H9 (cell line): ENCODE measurements around the gene CD86. TPM values are rescaled to one million over a fixed set of nuclear protein-coding genes. Genes with fewer than 3 reads are reported as not detected.

Experiments used
- DNase-seq: peaks from one replicate; pipeline ENCODE4 v3.0.0-alpha.2; 2017
- H2AFZ ChIP-seq: one replicate; pipeline ENCODE4 v1.6.1; 2013; ENCODE audit warnings: mild to moderate bottlenecking, low read length, control low read depth, moderate library complexity
- H2AK5ac ChIP-seq: 2 replicates; pipeline ENCODE4 v1.6.1; 2013; ENCODE audit warnings: low read length, control low read depth, mixed read lengths; ENCODE audit not compliant: insufficient read length
- H2BK120ac ChIP-seq: one replicate; pipeline ENCODE4 v1.6.1; 2013; ENCODE audit warnings: low read depth, mild to moderate bottlenecking, low read length, control low read depth, inconsistent platforms; ENCODE audit not compliant: poor library complexity, severe bottlenecking
- H2BK12ac ChIP-seq: 2 replicates; pipeline ENCODE4 v1.6.1; 2013; ENCODE audit warnings: low read length, control low read depth, mixed read lengths, low read depth; ENCODE audit not compliant: insufficient read length
- H2BK15ac ChIP-seq: 2 replicates; pipeline ENCODE4 v1.6.1; 2013; ENCODE audit warnings: low read depth, low read length, control low read depth
- H2BK20ac ChIP-seq: one replicate; pipeline ENCODE4 v1.6.1; 2013; ENCODE audit warnings: low read depth, mild to moderate bottlenecking, low read length, control low read depth, inconsistent platforms; ENCODE audit not compliant: poor library complexity, severe bottlenecking
- H2BK5ac ChIP-seq: 2 replicates; pipeline ENCODE4 v1.6.1; 2013; ENCODE audit warnings: low read length, control low read depth, mixed read lengths; ENCODE audit not compliant: insufficient read length
- H3K14ac ChIP-seq: 2 replicates; pipeline ENCODE4 v1.6.1; 2013; ENCODE audit warnings: low read length, control low read depth; ENCODE audit not compliant: insufficient read depth
- H3K18ac ChIP-seq: 2 replicates; pipeline ENCODE4 v1.6.1; 2013; ENCODE audit warnings: low read depth, mild to moderate bottlenecking, mixed read lengths, low read length, control low read depth; ENCODE audit not compliant: insufficient read length
- H3K23ac ChIP-seq: 2 replicates; pipeline ENCODE4 v1.6.1; 2013; ENCODE audit warnings: low read length, control low read depth, mixed read lengths, low read depth; ENCODE audit not compliant: insufficient read length
- H3K23me2 ChIP-seq: 2 replicates; pipeline ENCODE4 v1.6.1; 2013; ENCODE audit warnings: low read depth, mild to moderate bottlenecking, mixed read lengths, low read length, control low read depth; ENCODE audit not compliant: insufficient read length, poor library complexity, severe bottlenecking
- H3K27ac ChIP-seq: 2 replicates; pipeline ENCODE4 v1.5.1; 2013; ENCODE audit warnings: low read length, control low read depth, mixed read lengths, low read depth; ENCODE audit not compliant: insufficient read length
- H3K27me3 ChIP-seq: 2 replicates; pipeline ENCODE4 v1.6.1; 2013; ENCODE audit warnings: low read length, control low read depth, inconsistent platforms; ENCODE audit not compliant: insufficient read depth
- H3K4ac ChIP-seq: 2 replicates; pipeline ENCODE4 v1.6.1; 2013; ENCODE audit warnings: low read depth, mild to moderate bottlenecking, control low read depth, inconsistent platforms, low read length, moderate library complexity
- H3K4me1 ChIP-seq: 2 replicates; pipeline ENCODE4 v1.6.1; 2013; ENCODE audit warnings: low read length, control low read depth, inconsistent platforms; ENCODE audit not compliant: insufficient read depth
- H3K4me2 ChIP-seq: 2 replicates; pipeline ENCODE4 v1.6.1; 2013; ENCODE audit warnings: low read length, control low read depth, mixed read lengths; ENCODE audit not compliant: insufficient read length, insufficient read depth
- H3K56ac ChIP-seq: 2 replicates; pipeline ENCODE4 v1.6.1; 2013; ENCODE audit warnings: low read depth, mild to moderate bottlenecking, mixed read lengths, low read length, control low read depth; ENCODE audit not compliant: insufficient read length
- H3K79me1 ChIP-seq: 2 replicates; pipeline ENCODE4 v1.6.1; 2013; ENCODE audit warnings: low read depth, mild to moderate bottlenecking, moderate library complexity, low read length, control low read depth, inconsistent platforms; ENCODE audit not compliant: insufficient read depth, poor library complexity, severe bottlenecking
- H3K79me2 ChIP-seq: 2 replicates; pipeline ENCODE4 v1.6.1; 2013; ENCODE audit warnings: low read length, control low read depth, inconsistent platforms; ENCODE audit not compliant: insufficient read depth
- H3K9ac ChIP-seq: 2 replicates; pipeline ENCODE4 v1.6.1; 2013; ENCODE audit warnings: low read length, control low read depth, mixed read lengths; ENCODE audit not compliant: insufficient read length; ENCODE audit errors: extremely low read depth
- H3K9me3 ChIP-seq: one replicate; pipeline ENCODE4 v1.6.1; 2013; ENCODE audit warnings: low read depth, low read length, inconsistent platforms; ENCODE audit not compliant: control insufficient read depth
- H3T11ph ChIP-seq: one replicate; pipeline ENCODE4 v1.6.1; 2013; ENCODE audit warnings: mild to moderate bottlenecking, low read length, control low read depth, inconsistent platforms
- H4K20me1 ChIP-seq: one replicate; pipeline ENCODE4 v1.6.1; 2013; ENCODE audit not compliant: control insufficient read depth, insufficient read length, insufficient read depth
- H4K5ac ChIP-seq: 2 replicates; pipeline ENCODE4 v1.6.1; 2013; ENCODE audit warnings: low read depth, mild to moderate bottlenecking, mixed read lengths, low read length, control low read depth; ENCODE audit not compliant: insufficient read length
- H4K8ac ChIP-seq: replicated peaks from 2 replicates; pipeline ENCODE4 v1.6.1; 2013; ENCODE audit warnings: low read length, control low read depth, mixed read lengths, low read depth; ENCODE audit not compliant: insufficient read length
- H4K91ac ChIP-seq: 2 replicates; pipeline ENCODE4 v1.6.1; 2013; ENCODE audit warnings: low read depth, mild to moderate bottlenecking, moderate library complexity, mixed read lengths, low read length, control low read depth; ENCODE audit not compliant: insufficient read length
- H3K27ac Mint-ChIP-seq, 3 experiments: 2 replicates in 2 of 3; 3 replicates in 1 of 3; pipeline ENCODE4 v1.8.0; 2020 to 2021; ENCODE audit warnings: mixed read lengths in 3 of 3, mild to moderate bottlenecking in 1 of 3, moderate library complexity in 1 of 3
- H3K27me3 Mint-ChIP-seq: 2 replicates; pipeline ENCODE4 v1.8.0; 2021; ENCODE audit warnings: low read depth, mild to moderate bottlenecking, moderate library complexity, mixed read lengths
- H3K36me3 Mint-ChIP-seq, 3 experiments: 2 replicates in 2 of 3; 3 replicates in 1 of 3; pipeline ENCODE4 v1.8.0; 2020 to 2021; ENCODE audit warnings: low read depth in 3 of 3, mixed read lengths in 3 of 3; ENCODE audit not compliant: insufficient read depth in 1 of 3
- H3K4me1 Mint-ChIP-seq, 2 experiments: 2 replicates each; pipeline ENCODE4 v1.8.0; 2020; ENCODE audit warnings: mixed read lengths in 2 of 2
- H3K4me3 Mint-ChIP-seq, 2 experiments: 2 replicates in 1 of 2; 3 replicates in 1 of 2; pipeline ENCODE4 v1.8.0; 2020 to 2021; ENCODE audit warnings: mild to moderate bottlenecking in 2 of 2, mixed read lengths in 2 of 2, moderate library complexity in 1 of 2
- H3K9me3 Mint-ChIP-seq, 2 experiments: 2 replicates in 1 of 2; 3 replicates in 1 of 2; pipeline ENCODE4 v1.8.0; 2020; ENCODE audit warnings: mild to moderate bottlenecking in 2 of 2, mixed read lengths in 2 of 2, moderate library complexity in 1 of 2
- CTCF ChIP-seq: fragments of 200-600 bp; sonication (generic); conservative IDR thresholded peaks from 3 replicates; pipeline ENCODE4 v1.8.0; 2021; ENCODE audit warnings: antibody characterized with exemption, mild to moderate bottlenecking
- WGBS: extraction: QIAGEN DNeasy Blood & Tissue Kit; methylation state at CpG from one replicate; pipeline ENCODE4 v1.1.7; 2013; ENCODE audit warnings: missing lambda C conversion rate, low lambda C conversion rate, mixed read lengths; ENCODE audit not compliant: insufficient read length; ENCODE audit errors: extremely low coverage; 5-methylcytosine and 5-hydroxymethylcytosine counted together
- total RNA-seq: library from RNA; stranded (reverse); gene quantifications from 2 replicates; pipeline ENCODE4 v1.2.1, GENCODE V29; 2021

CD86 gene
- total RNA-seq, 1 experiment from 2014 or later, result not detected

GRCh38 chr3:122148941-122149627, 93.9 kb downstream of the CD86 start:
- no peak overlapping the region for H3T11ph ChIP-seq
- no peak overlapping the region for H3K56ac ChIP-seq
- no peak overlapping the region for H4K8ac ChIP-seq
- H3K9ac ChIP-seq, result no peak overlapping the region
- no peak overlapping the region for H2AFZ ChIP-seq
- H3K27ac ChIP-seq, result no peak overlapping the region
- no peaks in the 10 kb centered on the region for H3K23me2 ChIP-seq
- Mint-ChIP-seq H3K27ac (no peak overlapping the region), H3K9me3 (peaks cover 10 to 15% of the 10 kb centered on the region in 2 experiments), H3K4me3 (no peak overlapping the region), H3K27me3 (no peaks in the 10 kb centered on the region), H3K4me1 (no peaks in the 10 kb centered on the region), H3K36me3 (no peaks in the 10 kb centered on the region; a peak in 1 of 7 replicates)
- H2BK120ac ChIP-seq, result no peak overlapping the region
- H3K9me3 ChIP-seq, result no peaks in the 10 kb centered on the region
- WGBS, result no CpG with 5 or more reads among the region's 2 CpGs
- no peak overlapping the region for H4K5ac ChIP-seq
- no peaks in the 10 kb centered on the region for H3K79me1 ChIP-seq
- no peak overlapping the region for H3K4me2 ChIP-seq
- H3K4ac ChIP-seq, result no peak overlapping the region
- DNase-seq, result no peak
- H3K27me3 ChIP-seq, result no peaks in the 10 kb centered on the region
- no peaks in the 10 kb centered on the region for H4K20me1 ChIP-seq
- H3K14ac ChIP-seq, result no peak overlapping the region
- H2BK5ac ChIP-seq, result no peak overlapping the region
- no peak overlapping the region for H2AK5ac ChIP-seq
- H3K79me2 ChIP-seq, result no peaks in the 10 kb centered on the region
- no peak overlapping the region for H3K23ac ChIP-seq
- H3K18ac ChIP-seq, result no peak overlapping the region
- H3K4me1 ChIP-seq, result no peaks in the 10 kb centered on the region
- no peak for TF ChIP-seq CTCF
- no peak overlapping the region for H2BK15ac ChIP-seq
- no peak overlapping the region for H2BK12ac ChIP-seq
- no peak overlapping the region for H4K91ac ChIP-seq
- no peak overlapping the region for H2BK20ac ChIP-seq
